OCI-M2 (cell line): ENCODE measurements around the gene GID4.
A peak's percentile ranks its signal among the peaks of the same experiment; 100 is the strongest.
"Not testable (repeated sequence)": the region's sequence is repeated elsewhere in the genome, so short reads cannot be mapped to it uniquely, and the experiment has no call there.

ENCODE experiments used
- DNase-seq: peaks from one replicate; lab custom pipeline; 2025; ENCODE audit not compliant: unreplicated experiment; lab: John Stamatoyannopoulos, UW

GID4 gene

DNA sequence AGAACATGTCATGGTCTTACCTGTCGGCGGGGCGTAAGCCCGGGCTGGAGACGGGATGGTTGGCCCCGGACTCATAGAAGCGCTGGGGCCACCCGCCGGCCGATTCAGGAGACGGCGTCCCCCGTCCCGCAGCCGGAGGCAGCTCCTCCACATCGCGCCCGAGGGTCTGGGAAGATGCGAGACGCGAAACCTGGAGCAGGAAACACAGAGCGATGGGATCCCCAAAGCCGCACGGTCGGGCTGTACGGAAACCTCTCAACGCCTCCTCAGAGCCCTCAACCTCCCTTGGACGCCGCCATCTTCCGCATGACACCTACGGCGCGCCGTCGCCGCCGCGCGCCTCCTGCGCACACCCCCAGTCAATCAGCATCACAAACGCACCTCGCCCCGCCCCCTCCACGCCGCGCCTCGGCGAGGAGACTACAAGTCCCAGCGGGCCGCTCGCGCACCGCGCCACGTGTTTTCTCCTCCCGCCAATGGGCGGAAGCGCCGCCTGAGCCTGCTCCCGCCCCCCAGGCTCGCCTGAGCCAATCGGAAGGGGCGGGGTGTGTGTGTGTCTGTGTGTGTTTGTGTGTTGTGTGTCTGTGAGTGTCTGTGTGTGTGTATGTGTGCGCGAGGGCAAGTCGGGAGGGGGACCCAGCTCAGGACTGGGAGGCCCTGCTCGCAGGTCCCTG is at the start of gene GID4, which contains the start of gene ATPAF2:
Gene GID4 (plus strand): TSS at position 548 of the 674 bp plus-strand sequence. CDS start 57 bp downstream, at position 605.
Gene ATPAF2 (minus strand): TSS at position 308 of the 674 bp plus-strand sequence. CDS start 155 bp downstream, at position 153.
- DNase-seq: peak; percentile 79

DNA sequence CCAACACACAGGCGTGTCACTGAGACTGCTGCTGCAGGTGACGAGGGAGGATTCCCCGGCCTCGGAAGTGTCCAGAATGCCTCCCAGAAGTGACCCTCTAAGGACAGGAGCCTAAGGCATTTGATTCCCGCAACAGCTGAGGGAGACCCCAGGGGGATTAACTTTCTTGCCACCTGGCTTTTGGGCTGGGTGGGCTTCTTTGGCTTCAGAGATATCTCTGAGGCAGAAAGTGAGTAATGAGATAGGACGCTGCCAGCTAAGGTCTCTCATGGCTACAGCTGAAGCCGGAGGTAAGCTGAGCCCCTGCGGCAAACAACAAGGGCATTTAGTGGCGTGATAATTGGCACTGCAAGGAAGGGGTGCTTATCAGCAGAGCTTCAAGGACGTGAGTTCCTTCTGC is 49.6 kb upstream of the GID4 start:
- DNase-seq: no peak

DNA sequence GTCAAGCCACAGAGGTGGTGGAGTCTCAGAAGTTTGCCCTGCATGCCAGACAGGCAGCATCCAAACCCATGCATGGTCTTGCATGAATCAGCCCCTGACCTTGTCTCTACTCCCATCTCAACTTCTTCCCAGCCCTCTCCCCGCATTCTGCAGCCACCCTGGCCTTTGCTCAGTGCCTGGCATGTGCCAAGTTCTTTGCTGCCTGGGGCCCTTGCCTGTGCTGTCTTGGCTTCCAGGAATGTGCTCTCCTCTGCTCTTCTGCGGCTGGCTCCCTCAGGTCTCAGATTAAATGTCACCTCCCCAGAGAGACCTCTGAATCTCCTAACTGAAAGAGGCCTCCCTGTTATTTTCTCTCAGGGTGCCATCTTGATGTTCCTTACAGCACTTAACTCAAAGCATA is 48.9 kb upstream of the GID4 start:
- no peak for DNase-seq

DNA sequence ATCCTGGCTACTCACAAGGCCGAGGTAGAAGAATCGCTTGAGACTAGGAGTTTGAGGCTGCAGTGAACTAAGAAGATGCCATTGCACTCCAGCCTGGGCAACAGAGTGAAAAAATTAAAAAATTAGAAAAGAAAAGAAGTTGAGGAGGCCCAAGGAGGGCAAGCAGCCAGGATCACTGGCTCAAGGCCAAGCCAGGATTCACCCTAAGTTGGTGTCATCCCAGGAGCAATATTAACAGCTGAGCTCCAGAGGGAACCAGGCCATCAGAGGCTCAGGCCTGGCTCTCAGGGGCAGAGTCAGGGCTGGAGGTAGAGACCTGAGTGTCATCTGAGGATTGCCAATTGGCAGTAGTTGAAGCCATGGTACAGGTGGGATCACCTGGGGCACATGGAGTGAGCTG is 45.8 kb upstream of the GID4 start:
- no peak for DNase-seq

DNA sequence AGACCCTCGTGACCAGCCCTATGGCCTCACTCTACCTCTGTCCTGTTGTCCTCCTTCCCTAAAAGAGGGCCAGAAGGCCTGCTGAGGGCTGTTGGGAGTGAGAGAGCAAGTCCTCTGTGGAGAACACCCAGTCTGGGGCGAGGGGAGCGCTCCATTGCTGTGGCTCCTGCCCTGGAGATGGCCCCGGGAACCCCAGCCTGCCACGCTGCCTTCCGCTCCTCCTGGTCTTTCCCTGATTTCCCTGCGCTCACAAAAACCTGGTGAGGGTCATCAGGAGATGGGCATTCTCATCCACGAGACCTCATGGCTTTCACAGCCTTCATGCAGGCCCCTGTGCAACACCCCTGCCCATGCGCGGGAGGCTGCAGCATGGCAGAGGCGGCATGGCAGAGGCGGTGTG is 45.4 kb upstream of the GID4 start:
- DNase-seq: no peak

DNA sequence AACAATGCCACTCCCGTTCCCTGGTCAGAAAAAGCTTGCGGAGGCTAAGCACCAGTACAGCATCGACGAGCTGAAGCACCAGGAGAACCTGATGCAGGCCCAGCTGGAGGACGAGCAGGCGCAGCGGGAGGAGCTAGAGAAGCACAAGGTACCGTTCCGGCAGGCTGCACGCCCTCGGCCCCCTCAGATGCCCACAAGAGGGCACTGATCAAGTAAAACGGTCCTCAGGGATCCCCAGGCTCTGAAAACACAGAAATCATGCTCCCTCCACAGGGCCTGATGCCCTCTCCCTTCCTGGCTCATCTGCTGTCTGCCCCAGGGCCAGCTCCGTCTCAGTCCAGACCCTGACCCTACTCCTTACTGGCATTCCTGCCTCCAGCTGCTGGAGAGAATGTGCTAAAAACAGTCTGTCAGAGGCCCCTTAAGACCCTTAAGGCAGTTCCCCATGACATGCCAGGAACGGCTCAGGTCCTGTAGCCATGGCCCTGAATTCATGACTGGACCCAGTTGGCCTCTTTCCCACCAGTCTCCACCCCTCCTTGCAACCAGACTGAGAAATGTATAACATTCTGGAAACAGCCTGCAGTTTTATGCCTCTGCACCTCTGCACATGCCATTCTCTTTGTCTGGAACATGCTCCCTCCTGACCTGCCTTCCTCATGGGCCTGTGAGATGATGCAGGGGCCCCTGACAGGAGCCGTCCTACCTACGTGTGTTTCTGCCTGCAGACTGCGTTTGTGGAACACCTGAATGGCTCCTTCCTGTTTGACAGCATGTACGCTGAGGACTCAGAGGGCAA is 44.7 kb upstream of the GID4 start:
- no peak for DNase-seq

DNA sequence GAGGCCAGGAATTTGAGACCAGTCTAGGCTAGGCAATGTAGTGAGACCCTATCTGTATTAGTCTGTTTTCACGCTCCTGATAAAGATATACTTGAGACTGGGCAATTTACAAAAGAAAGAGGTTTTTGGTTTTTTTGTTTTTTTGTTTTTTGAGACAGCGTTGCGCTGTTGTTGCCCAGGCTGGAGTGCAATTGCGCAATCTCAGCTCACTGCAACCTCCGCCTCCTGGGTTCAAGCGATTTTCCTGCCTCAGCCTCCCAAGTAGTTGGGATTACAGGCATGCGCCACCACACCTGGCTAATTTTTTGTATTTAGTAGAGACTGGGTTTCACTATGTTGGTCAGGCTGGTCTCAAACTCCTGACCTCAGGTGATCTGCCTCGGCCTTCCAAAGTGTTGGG is 43.3 kb upstream of the GID4 start:
- DNase-seq: not testable (repeated sequence)

DNA sequence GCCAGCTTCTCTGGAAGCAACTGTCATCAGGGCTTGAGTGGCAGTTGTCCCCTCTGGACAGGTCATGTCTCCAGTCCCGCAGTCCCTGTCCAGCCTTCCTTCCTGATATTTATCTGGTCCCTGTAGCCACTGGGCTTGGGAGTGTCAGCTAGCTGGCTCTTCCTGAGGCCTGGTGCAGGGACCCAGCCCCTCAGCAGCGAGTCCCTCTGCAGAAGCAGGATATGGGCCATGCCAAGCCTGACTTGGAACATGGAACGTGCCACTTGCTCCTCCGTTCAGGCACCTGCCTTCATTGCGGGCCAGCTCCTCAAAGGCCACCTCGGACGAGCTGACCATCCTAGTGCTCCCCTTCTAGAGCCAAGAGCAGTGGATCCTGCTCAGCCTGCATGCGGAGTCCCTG is 40.3 kb upstream of the GID4 start:
- DNase-seq: no peak

DNA sequence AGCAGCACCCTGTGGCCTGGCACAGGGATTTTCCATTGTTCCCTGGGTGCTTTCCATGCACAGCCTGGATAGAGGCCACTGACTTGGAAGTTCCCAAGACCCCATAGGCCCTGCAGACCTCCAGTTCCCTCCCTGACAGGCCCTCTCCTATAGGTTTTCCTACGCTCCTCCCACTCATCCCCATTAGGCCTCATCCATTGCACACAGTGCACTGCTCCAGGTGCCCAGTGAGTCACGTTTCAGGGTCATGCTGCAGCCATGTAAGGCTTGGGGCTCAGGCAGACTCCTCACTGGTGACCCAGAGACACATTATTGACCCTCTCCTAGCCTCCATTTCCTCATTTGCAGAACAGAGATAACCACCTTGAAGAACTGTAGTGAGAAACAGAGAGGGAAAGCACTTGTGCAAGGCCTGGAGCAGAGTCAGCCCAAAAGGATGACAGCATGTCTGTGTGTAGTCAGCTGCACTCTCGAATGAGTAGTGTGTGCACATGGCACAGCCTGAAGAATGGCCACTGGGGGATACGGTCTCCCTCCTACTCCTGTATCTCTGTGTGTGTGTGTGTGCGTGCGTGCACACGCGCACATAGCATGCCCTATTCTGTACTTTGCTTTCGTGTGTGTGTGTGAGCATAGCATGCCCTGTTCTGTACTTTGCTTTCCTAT is 39.7 kb upstream of the GID4 start:
- no peak for DNase-seq

DNA sequence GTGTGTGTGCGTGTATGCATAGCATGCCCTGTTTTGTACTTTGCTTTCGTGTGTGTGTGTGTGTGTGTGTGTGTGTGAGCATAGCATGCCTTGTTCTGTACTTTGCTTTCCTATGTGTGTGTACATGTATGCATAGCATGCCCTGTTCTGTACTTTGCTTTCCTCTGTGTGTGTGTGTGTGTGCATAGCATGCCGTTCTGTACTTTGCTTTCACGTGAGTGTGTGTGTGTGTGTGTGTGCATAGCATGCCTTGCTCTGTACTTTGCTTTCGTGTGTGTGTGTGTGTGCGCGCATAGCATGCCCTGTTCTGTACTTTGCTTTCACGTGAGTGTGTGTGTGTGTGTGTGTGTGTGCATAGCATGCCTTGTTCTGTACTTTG is 39.2 kb upstream of the GID4 start:
- no peak for DNase-seq

DNA sequence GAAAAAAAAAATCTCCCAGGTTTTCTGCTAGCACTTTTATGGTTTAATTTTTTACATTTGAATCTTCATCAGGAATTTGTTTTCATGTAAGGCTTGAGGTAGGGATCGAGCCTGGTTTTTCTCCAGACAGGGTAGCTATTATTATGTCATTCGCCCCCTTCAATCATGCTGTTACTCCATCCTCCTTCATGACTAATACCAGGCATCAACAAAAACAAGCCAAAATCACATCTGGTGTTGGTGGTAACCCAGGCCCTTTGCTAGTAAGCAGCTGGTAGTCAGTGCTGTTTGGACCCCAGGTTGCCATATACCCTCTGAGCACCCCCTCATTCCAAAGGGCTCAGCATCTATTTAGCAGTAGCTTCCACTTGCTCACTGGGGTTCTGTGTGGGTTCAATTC is 37.0 kb upstream of the GID4 start:
- no peak for DNase-seq

DNA sequence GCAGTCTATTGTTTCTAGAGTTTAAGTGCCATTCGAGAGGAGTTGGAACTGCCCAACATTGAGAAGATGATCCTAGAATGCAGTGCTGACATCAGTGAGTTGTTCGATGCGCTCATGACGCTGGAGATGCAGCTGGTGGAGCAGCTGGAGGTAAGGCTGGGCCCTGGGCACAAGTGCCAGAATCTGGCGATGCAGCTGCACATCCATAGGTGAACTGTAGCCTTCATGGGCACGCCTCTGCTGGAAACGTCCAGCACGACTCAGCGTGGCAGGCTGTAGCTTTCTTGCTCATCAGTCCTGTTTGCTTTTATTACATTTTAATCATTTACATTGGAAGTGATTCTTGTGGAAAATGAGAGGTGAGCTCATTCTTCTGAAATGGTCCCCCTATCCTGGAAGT is 34.9 kb upstream of the GID4 start:
- DNase-seq: no peak

DNA sequence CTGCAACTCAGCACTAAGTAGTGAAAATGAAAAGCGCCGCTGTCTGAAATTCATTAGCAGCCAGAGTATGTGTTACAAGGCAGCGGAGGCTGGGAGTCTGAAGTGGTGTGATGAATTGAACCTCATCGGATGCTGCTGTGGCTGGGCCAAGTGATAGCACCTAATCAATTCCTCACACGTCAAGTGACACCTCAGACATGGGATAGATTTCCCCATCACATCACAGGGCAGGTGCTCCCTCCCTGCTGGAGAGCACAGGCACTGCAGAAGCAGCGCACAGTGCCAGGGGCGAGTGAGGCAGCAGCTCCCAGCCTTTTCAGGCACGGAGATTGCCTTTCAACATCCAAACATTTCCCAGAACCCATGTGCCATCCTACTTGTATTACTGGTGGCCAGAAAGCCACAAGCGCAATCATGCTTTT is 34.3 kb upstream of the GID4 start:
- DNase-seq: no peak

DNA sequence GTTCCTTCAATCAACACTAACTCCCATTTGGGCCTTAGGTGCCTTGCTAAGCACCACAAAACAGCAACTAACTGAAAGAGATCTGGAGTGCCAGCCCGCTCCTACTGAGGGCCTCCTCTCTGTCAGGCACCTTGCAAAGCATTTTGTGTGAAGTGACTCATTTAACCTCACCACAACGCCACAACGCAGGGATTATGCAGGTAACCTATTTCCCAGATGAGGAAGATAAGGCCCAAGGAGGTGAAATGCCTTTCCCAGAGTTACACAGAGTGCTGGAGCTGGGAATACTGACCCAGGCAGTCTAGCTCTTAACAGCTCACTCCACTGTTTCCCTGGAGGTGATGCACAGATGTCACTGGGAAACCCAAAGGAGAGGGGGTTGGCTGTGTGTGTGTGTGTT is 33.7 kb upstream of the GID4 start:
- DNase-seq: no peak

DNA sequence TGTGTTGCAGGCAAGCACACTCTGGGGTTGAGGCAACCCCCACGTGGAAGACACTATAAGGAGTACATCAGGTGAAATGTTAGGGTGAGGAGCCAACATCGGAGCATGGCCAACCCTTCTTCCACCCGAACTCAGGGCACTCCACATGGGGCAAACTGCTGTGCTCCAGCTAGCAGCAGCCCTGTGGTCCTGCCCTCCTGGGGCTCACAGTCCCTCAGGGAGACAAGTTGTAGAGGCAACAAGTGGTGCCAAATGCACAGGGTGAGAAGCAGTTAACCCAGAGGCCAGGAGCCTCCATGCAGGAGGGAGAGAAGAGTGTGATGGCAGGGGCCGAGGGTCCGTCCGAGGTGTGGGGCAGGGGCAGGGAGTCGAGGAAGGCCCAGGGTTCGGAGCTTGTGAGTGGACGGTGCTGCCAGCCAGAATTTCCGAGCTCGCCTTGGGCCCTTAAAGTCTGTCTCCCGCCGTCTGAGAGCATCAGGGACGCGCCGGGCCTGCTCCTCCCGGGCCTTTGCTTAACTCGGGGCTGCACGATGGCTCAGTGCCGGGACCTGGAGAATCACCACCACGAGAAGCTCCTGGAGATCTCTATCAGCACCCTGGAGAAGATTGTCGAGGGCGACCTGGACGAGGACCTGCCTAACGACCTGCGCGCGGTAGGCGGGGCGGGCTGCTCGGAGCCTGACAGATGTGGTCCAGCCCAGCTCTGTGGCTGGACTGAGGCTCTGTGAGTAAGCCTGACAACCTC is 32.5 kb upstream of the GID4 start:
- DNase-seq: no peak

DNA sequence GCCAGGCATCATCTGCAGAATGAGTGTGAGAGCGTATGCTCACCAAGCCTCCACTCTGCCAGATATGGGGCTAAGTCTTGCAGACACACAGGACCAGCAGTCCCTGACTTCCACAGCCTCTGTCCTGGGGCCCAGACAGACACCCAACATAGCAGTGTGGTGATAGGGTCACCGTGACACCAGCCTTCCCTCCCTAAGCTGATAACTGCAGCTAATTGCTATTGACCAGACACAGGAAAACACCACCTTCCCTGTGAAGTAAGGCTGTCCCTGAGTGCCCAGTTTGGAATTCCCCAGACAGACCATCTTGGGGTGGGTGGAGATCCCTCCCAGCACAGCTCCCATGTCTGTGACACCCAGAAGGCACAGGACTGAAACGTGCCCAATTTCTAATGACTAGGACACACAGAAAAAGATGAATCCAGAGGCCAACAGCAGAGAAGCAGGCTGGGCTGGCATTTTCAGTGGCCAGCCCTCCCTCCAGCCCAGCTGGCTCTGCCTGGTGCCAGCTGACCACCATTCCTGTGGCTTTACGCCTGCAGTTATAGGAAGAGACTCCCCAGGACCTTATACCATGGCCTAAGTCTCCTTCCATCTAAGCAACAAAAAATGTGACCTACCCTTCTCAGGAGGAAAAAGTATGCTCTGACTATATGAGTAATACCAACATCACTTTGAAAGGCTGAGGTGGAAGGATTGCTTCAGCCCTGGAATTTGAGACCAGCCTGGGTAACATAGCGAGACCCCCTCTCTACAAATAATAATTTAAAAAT is 30.5 kb upstream of the GID4 start:
- DNase-seq: no peak

DNA sequence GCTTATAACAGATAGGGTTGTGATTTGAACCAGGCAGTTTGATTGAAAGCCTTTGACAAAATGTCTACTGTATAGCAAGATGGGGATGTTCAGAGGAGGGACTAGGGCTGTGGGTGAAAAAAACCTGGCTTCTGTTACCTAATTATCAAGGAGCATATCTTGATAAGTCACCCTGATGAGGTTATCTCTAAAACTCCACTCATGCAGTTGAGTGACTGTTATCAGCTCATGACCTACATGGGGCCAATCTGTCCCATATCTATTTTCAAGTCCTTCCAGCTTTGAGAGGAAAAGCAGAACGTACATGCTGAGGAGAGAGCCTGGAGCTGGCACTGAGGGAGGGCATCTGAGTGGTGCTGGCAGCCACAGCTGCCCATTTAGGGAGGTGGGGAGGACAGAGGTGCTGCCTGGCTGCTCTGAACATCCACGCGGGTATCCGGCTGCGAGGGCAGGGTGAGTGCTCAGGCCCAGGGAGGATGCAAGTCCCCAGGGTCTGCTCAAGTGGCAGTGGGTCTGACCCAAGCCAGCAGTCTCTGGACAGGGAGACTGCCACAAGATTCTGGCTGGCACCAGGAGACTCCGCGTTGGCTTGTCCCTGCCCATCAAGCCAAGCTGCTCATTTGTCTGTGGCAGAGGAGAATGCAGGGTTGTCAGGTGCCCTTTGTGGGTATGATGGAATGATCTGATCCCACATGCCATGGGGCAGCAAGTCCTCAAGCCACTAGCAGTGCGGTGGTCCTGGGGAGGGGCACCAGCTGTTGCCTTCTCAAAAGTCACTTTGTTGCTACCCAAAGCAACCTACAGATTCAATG is 29.4 kb upstream of the GID4 start:
- no peak for DNase-seq

DNA sequence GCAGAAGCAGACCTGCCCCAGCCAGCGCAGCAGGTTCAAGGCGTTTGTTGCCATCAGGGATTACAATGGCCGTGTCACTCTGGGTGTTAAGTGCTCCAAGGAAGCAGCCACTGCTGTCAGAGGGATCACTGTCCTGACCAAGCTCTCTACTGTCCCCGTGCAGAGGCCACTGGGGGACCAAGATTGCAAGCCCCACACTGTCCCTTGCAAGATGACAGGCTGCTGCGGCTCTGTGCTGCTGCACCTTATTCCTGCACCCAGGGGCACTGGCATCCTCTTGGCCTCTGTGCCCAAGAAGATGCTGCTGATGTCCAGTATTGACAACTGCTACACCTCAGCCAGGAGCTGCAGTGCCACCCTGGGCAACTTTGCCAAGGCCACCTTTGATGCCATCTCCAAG is 27.9 kb upstream of the GID4 start:
- no peak for DNase-seq

DNA sequence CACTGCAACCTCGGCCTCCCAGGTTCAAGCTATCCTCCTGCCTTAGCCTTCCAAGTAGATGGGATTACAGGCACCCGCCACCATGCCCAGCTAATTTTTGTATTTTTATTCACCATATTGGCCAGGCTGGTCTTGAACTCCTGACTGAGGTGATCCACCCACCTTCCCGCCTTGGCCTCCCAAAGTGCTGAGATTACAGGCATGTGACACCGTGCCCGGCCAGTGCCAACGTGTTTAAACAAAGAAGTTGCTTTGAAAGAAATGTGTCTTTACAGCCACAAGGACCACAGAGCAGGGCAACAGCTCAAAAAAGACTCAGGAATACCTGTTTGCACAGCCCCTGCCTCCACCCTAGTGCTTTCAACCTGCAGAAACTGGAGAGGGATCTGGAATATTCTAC is 25.2 kb upstream of the GID4 start:
- no peak for DNase-seq

DNA sequence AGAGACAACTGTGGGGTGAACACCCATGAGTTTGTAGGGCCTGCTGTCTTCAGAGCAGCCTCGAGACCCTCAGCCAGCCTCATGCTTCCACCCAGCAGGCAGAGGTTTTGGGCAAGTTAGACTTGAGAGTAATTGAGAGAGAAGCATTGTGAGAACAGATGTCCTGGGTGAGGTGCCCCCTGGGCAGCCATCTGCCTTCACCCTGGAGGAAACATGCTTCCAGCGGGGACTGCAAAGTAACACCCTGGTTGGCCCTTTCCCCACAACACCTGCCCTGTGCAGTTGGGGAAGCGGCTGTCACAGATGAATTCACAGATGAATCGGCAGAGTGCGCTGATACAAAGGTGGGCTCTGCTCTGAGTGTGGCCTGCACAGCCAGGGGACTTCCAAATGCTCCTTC is 23.6 kb upstream of the GID4 start:
- no peak for DNase-seq
